Activated naive CD8-positive, alpha-beta T cell treated with anti-CD3 and anti-CD28 coated beads, Interleukin-2, amount 10 ng/mL, durations not matched to agents 7 days and 5 days (primary cell): ENCODE data around the gene SFT2D1. TPM values are rescaled to one million over a fixed set of nuclear protein-coding genes. Genes with fewer than 3 reads are reported as not detected.

Source experiments
- ATAC-seq: fragments of 150-1000 bp; cut with Tn5 transposase; one replicate; pipeline ENCODE4 v1.10.0; 2021; ENCODE audit warnings: low read depth, moderate library complexity
- POLR2A ChIA-PET: fragments of 350-600 bp; sonication (Branson Sonifier 250); formaldehyde crosslinking; loops from one replicate; lab custom pipeline; 2021; ENCODE audit warnings: antibody characterized with exemption; lab: Charles Lee
- DNase-seq: peaks from one replicate; pipeline ENCODE4 v3.0.0; 2021
- H3K27ac Mint-ChIP-seq: one replicate; pipeline ENCODE4 v1.8.0; 2022; ENCODE audit warnings: mild to moderate bottlenecking, mixed read lengths
- H3K27me3 Mint-ChIP-seq: one replicate; pipeline ENCODE4 v1.8.0; 2022; ENCODE audit warnings: mild to moderate bottlenecking, moderate library complexity, mixed read lengths
- H3K36me3 Mint-ChIP-seq: one replicate; pipeline ENCODE4 v1.8.0; 2021; ENCODE audit warnings: mild to moderate bottlenecking, mixed read lengths
- H3K4me1 Mint-ChIP-seq: one replicate; pipeline ENCODE4 v1.8.0; 2021; ENCODE audit warnings: mixed read lengths
- H3K4me3 Mint-ChIP-seq: one replicate; pipeline ENCODE4 v1.8.0; 2022; ENCODE audit warnings: mild to moderate bottlenecking, moderate library complexity, mixed read lengths
- H3K9me3 Mint-ChIP-seq: one replicate; pipeline ENCODE4 v1.8.0; 2021; ENCODE audit warnings: mixed read lengths
- total RNA-seq, 2 experiments: library from RNA; stranded (reverse); gene quantifications; one replicate each; pipeline ENCODE4 v1.2.3, GENCODE V29; 2021

Gene SFT2D1
- total RNA-seq, 2 experiments from 2014 or later: 37.0 to 37.2 TPM

- POLR2A ChIA-PET: no interaction called here
- no peaks in the 10 kb centered on the region for H3K4me1 Mint-ChIP-seq
- DNase-seq (no peak), ATAC-seq (no peak)
- peaks cover 63% of the 10 kb centered on the region for H3K27me3 Mint-ChIP-seq
- peak overlapping the region; percentile 28 for H3K4me3 Mint-ChIP-seq
- no peaks in the 10 kb centered on the region for H3K36me3 Mint-ChIP-seq
- H3K9me3 Mint-ChIP-seq: no peaks in the 10 kb centered on the region
- no peak overlapping the region for H3K27ac Mint-ChIP-seq
These were observed 35.8 kb downstream of the SFT2D1 start for GRCh38 chr6:166306378-166307081.

GRCh38 chr6:166305562-166306117 lies 36.7 kb downstream of the SFT2D1 start:
- Mint-ChIP-seq H3K9me3 (no peaks in the 10 kb centered on the region), H3K4me3 (no peak overlapping the region), H3K27me3 (peaks cover 63% of the 10 kb centered on the region), H3K27ac (no peak overlapping the region), H3K4me1 (no peaks in the 10 kb centered on the region), H3K36me3 (no peaks in the 10 kb centered on the region)
- POLR2A ChIA-PET: no interaction called here
- DNase-seq (no peak), ATAC-seq (no peak)

- ATAC-seq: no peak
- POLR2A ChIA-PET: no interaction called here
- H3K9me3 Mint-ChIP-seq: no peaks in the 10 kb centered on the region
- DNase-seq: no peak
- H3K27ac Mint-ChIP-seq: no peak overlapping the region
- H3K4me1 Mint-ChIP-seq: no peaks in the 10 kb centered on the region
- peaks cover 51% of the 10 kb centered on the region for H3K27me3 Mint-ChIP-seq
- no peak overlapping the region for H3K4me3 Mint-ChIP-seq
- no peaks in the 10 kb centered on the region for H3K36me3 Mint-ChIP-seq
These were observed 38.2 kb downstream of the SFT2D1 start for GRCh38 chr6:166304106-166304505.

- POLR2A ChIA-PET: no interaction called here
- no peaks in the 10 kb centered on the region for H3K4me1 Mint-ChIP-seq
- no peaks in the 10 kb centered on the region for H3K9me3 Mint-ChIP-seq
- ATAC-seq: no peak
- H3K27ac Mint-ChIP-seq: no peak overlapping the region
- H3K36me3 Mint-ChIP-seq: no peaks in the 10 kb centered on the region
- DNase-seq: no peak
- peaks cover 46% of the 10 kb centered on the region for H3K27me3 Mint-ChIP-seq
- no peak overlapping the region for H3K4me3 Mint-ChIP-seq
These were observed 40.5 kb downstream of the SFT2D1 start for GRCh38 chr6:166301611-166302529.

GRCh38 chr6:166300357-166300987 lies 41.9 kb downstream of the SFT2D1 start:
- H3K27ac Mint-ChIP-seq: no peak overlapping the region
- POLR2A ChIA-PET: interaction anchor here (0.7 kb wide), 1 partner anchor 10 kb away, joined by 6 read pairs; no protein-coding TSS in a partner anchor
- H3K27me3 Mint-ChIP-seq: peaks cover 38% of the 10 kb centered on the region
- DNase-seq (no peak), ATAC-seq (no peak)
- no peaks in the 10 kb centered on the region for H3K9me3 Mint-ChIP-seq
- H3K4me1 Mint-ChIP-seq: no peaks in the 10 kb centered on the region
- H3K4me3 Mint-ChIP-seq: no peak overlapping the region
- H3K36me3 Mint-ChIP-seq: no peaks in the 10 kb centered on the region

- no peak overlapping the region for H3K27ac Mint-ChIP-seq
- POLR2A ChIA-PET: no interaction called here
- H3K4me3 Mint-ChIP-seq: no peak overlapping the region
- no peaks in the 10 kb centered on the region for H3K9me3 Mint-ChIP-seq
- DNase-seq (no peak), ATAC-seq (no peak)
- H3K36me3 Mint-ChIP-seq: no peaks in the 10 kb centered on the region
- peaks cover 32% of the 10 kb centered on the region for H3K27me3 Mint-ChIP-seq
- H3K4me1 Mint-ChIP-seq: no peaks in the 10 kb centered on the region
These were observed 44.7 kb downstream of the SFT2D1 start for GRCh38 chr6:166297606-166298005.

- Mint-ChIP-seq H3K9me3 (no peaks in the 10 kb centered on the region), H3K27me3 (peaks cover 30% of the 10 kb centered on the region)
- POLR2A ChIA-PET: interaction anchor here (1.2 kb wide), 1 partner anchor 47 kb away, joined by 3 read pairs; the partner anchor contains the start of gene SFT2D1
These were observed 46.1 kb downstream of the SFT2D1 start for GRCh38 chr6:166296035-166296883.

GRCh38 chr6:166293731-166294584 lies 48.4 kb downstream of the SFT2D1 start:
- Mint-ChIP-seq H3K4me3 (no peak overlapping the region), H3K9me3 (no peaks in the 10 kb centered on the region), H3K27me3 (peaks cover 35% of the 10 kb centered on the region), H3K36me3 (no peaks in the 10 kb centered on the region), H3K27ac (no peak overlapping the region), H3K4me1 (no peaks in the 10 kb centered on the region)
- DNase-seq (no peak), ATAC-seq (no peak)
- POLR2A ChIA-PET: no interaction called here

More at GRCh38 chr6:166296035-166296883, 46.1 kb downstream of the SFT2D1 start:
- H3K4me1 Mint-ChIP-seq: no peaks in the 10 kb centered on the region
- ATAC-seq (no peak), DNase-seq (no peak)
- no peaks in the 10 kb centered on the region for H3K36me3 Mint-ChIP-seq
- no peak overlapping the region for H3K27ac Mint-ChIP-seq
- no peak overlapping the region for H3K4me3 Mint-ChIP-seq

- peak; percentile 64 for ATAC-seq
- no peaks in the 10 kb centered on the region for H3K36me3 Mint-ChIP-seq
- H3K27ac Mint-ChIP-seq: no peak overlapping the region
- POLR2A ChIA-PET: no interaction called here
- DNase-seq: no peak
- H3K4me3 Mint-ChIP-seq: no peak overlapping the region
- no peaks in the 10 kb centered on the region for H3K9me3 Mint-ChIP-seq
- no peaks in the 10 kb centered on the region for H3K4me1 Mint-ChIP-seq
- peaks cover 23% of the 10 kb centered on the region for H3K27me3 Mint-ChIP-seq
These were observed 52.9 kb downstream of the SFT2D1 start for GRCh38 chr6:166289207-166290060.

- POLR2A ChIA-PET: no interaction called here
- no peak overlapping the region for H3K27ac Mint-ChIP-seq
These were observed 55.5 kb downstream of the SFT2D1 start for GRCh38 chr6:166286839-166287271.

GRCh38 chr6:166285233-166285632 lies 57.1 kb downstream of the SFT2D1 start:
- H3K27ac Mint-ChIP-seq: no peak overlapping the region
- ATAC-seq: no peak
- H3K4me1 Mint-ChIP-seq: no peaks in the 10 kb centered on the region
- H3K27me3 Mint-ChIP-seq: peaks cover 13% of the 10 kb centered on the region
- no peaks in the 10 kb centered on the region for H3K36me3 Mint-ChIP-seq
- POLR2A ChIA-PET: no interaction called here
- DNase-seq: no peak
- no peak overlapping the region for H3K4me3 Mint-ChIP-seq
- no peaks in the 10 kb centered on the region for H3K9me3 Mint-ChIP-seq

More at GRCh38 chr6:166286839-166287271, 55.5 kb downstream of the SFT2D1 start:
- no peaks in the 10 kb centered on the region for H3K36me3 Mint-ChIP-seq
- no peaks in the 10 kb centered on the region for H3K4me1 Mint-ChIP-seq
- ATAC-seq: no peak
- H3K27me3 Mint-ChIP-seq: peaks cover 11% of the 10 kb centered on the region
- H3K4me3 Mint-ChIP-seq: no peak overlapping the region
- no peaks in the 10 kb centered on the region for H3K9me3 Mint-ChIP-seq
- DNase-seq: no peak
